A549 treated with DMSO at 1 μM for 4 hours (cell line): ENCODE data around the gene APOBEC2. TPM values are rescaled to one million over a fixed set of nuclear protein-coding genes. Genes with fewer than 3 reads are reported as not detected.

Experiments used
- total RNA-seq: library from RNA; stranded (reverse); fragments of 200-300 nt; extraction: Qiagen RNA extraction; gene quantifications from 5 replicates; pipeline ENCODE4 v1.2.3, GENCODE V29; 2022; ENCODE audit warnings: low read depth

APOBEC2 gene
- total RNA-seq: not detected in 5 replicates

GRCh38 chr6:41053041-41053440, at the start of gene APOBEC2:
TSS of gene APOBEC2 (plus strand) at chr6:41053202. CDS start at chr6:41053348, 146 bp downstream.

GRCh38 chr6:41039060-41039998, 13.7 kb upstream of the APOBEC2 start, which contains the start of gene UNC5CL:
TSS of gene UNC5CL (minus strand) at chr6:41039221. CDS start at chr6:41035074, 4,147 bp downstream.

DNA sequence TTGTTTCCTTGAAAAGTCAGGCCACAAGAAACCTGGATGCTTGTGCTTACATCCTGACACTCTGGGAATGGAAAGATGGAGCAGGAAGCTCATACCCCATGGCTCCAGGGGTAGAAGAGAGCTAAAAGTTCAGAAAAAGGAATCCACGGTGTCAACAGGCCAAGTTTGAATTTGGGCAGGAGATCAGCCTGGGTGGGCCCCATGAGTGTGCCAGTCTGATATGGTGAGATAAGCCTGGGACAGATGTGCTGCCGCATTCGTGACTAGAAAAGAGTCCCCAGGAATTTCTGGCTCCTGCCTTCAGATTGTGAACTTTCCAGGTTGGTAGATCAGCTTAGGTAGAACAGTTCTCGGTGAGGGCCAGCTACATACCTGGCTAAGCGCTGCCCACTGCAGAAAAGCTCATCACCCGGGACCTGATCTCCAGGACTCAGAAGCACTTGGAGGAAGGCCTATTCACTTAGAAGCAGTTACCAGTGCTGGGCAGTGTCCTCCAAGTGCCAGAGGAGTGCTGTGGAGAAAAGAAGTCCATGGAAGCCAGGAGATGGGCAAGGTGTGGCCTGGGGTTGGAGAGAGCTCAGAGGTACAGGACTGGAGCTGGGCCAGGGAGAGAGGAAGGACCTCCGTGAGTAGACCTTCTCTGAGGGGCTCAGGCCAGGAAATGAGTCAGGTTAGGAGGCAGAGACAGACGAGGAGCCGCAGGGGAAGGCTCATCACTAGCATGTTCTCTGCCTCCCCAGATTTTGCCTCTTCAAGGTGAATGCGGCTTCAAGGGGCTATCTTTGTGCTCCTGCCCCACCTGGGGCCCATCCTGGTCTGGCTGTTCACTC, 10.6 kb upstream of the APOBEC2 start, which contains the start of gene TSPO2:
TSPO2 (plus strand) TSS at position 242 of the 830 bp plus-strand sequence; CDS start at position 761, 519 bp downstream.

GRCh38 chr6:41071923-41072835, 19.2 kb downstream of the APOBEC2 start, which contains the start of gene OARD1:
TSS of gene OARD1 (minus strand) at chr6:41072356. CDS start at chr6:41071634, 722 bp downstream.

DNA sequence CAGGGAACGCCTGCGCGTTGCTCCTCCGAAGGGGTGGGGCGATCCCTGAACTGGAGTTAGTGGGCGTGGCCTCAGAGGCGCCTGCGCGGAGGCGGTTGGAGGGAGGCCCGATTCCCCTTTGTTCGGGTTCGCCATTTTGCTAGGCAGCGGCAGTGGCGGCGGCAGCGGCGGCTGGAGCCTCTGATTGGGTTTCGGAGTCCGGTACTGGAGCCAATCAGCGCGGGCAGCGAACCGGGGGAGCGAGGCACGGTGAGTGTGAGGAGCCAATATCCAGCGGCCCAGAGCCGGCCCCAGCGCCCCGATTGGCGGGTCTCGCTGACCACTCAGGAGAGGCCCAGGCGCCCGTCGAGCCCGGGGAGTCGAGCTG, 19.8 kb downstream of the APOBEC2 start, which contains the start of gene NFYA:
NFYA (plus strand) TSS at position 139 of the 367 bp plus-strand sequence. CDS start 6,116 bp downstream, outside the sequence.

Other genes with a start within 250 kb of the APOBEC2 start
- gene UNC5CL, start 14.0 kb upstream of the APOBEC2 start, total RNA-seq: 0.28 to 0.38 TPM (median 0.33 TPM) in 5 replicates
- gene TSPO2, start 10.7 kb upstream of the APOBEC2 start, total RNA-seq: not detected in 5 replicates
- gene OARD1, start 19.2 kb downstream of the APOBEC2 start, total RNA-seq: 19.0 to 22.8 TPM (median 19.6 TPM) in 5 replicates
- gene NFYA, start 19.8 kb downstream of the APOBEC2 start, total RNA-seq: 12.5 to 16.6 TPM (median 15.6 TPM) in 5 replicates
- gene TREML1, start 101.1 kb downstream of the APOBEC2 start, total RNA-seq: not detected in 5 replicates
- gene TREM2, start 109.9 kb downstream of the APOBEC2 start, total RNA-seq: 0.09 TPM in 1 of 5 replicates, not detected in the others
- gene TREML2, start 147.9 kb downstream of the APOBEC2 start, total RNA-seq: not detected in 5 replicates
- not detected in 5 replicates for gene TREML4, start 175.1 kb downstream of the APOBEC2 start, total RNA-seq
- 0.09 to 0.30 TPM (median 0.13 TPM) in 4 of 5 replicates, not detected in the other for gene TREM1, start 233.5 kb downstream of the APOBEC2 start, total RNA-seq